NCI-H146 (cell line): ENCODE data around the gene LRRC32.

Experiments used
- DNase-seq: peaks from one replicate; lab custom pipeline; 2025; lab: John Stamatoyannopoulos, UW

The LRRC32 gene

DNA sequence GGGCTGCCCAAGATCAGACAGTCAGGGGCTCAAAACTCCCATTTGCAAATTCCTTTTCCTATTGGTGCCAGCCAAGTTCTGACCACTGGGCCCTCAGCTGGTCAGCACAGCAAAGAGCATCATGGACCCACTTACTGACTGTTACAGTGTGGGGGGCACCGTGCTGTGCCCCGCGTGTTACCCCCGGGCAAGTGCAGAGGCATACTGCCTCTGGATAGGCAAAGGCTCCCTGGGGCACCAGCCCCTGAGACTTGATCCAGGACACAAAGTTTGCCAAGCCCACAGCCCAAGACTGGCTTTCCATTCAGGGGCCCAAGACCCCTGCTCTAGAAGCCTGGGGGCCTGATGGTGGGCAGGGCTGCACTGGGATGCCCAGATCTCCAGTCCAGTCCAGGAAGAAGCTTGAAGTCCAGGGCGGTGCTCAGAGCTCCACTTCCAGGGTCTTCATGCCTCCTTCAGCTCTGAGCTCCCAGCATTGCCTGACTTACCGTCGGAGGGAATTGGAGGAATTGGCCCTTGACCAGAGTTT, 6.6 kb downstream of the LRRC32 start:
- no peak for DNase-seq

DNA sequence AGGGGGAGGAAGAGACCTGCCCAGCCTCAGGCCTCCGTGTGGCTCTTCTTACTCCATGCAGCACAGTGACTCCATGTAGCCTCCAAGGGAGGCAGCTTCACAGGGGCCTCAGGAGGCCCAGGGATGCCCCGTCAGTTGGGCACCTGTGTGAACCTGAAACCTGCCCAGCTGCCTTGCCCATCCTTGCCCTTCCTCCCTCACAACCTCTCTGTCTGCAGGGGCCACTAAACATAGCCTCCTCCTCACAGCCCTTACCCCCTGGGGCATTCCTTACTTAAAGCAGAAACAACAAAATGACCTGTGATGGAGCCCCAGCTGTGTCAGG, 7.1 kb downstream of the LRRC32 start:
- DNase-seq, result no peak

DNA sequence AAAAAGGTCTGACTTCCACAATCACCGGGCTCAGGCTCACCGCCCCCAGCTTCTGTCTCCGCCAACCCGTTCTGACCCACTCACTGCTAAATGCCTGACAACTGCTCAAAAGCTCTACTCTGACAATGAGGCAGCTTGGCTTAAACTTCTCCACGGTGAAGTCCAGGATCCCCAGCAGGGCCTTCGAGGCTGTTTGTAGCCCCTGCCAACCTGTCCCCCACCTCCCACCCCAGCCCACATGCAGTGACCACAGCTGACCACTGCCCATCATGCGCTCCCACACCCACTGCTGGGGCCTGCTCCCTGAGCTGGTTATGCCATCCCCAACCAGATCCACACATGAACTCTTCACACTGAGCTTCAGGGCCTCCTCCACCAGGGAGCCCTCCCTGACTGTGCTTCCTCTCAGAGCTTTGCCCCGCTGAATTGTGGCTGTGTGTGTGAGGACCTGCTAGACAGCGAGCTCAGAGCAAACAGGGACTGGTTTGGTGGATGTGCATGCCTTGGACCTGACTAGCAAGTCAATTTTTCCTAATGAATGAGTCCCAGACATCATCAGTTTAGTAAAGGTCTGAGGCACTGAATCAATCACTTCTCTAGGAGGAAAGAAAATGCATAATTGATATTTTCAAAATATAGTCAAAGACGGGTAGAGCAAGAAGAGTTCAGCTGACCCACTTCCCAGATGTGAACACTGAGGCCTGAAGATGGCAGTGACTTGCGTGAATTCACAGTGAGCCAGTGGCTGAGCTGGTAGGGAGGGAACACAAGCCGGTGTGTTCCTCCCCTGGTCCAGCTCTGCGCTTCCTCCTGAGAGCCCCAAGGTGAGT, 7.7 kb downstream of the LRRC32 start:
- DNase-seq, result no peak

DNA sequence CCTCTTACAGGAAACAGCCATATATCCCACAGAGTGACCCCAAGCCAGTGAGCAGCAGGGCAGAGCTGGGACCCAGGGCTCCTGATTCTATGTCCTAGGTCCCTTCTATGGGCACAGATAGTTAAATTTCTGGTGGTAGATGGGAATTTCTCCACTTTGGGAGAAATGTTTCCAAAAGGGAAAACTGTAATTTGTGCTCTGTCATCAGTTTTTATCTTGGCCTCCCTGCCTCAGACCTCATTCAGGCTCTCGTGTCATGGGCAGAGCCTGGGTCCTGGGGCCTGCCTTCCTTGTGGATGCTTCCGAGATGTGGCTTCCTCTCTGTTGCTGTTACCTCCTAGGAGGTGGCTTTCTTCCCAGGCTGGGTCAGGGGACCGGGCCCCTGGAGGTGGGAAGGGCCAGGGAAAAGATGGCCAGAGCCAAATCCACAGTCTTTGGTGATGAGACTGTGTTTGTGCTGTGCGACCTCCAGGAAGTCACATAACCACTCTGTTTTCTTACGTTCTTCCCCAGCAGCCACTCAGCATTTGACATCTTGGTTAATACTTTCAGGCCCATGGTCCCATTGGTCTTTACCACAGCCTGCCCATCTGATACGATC, 8.6 kb downstream of the LRRC32 start:
- DNase-seq, result no peak

DNA sequence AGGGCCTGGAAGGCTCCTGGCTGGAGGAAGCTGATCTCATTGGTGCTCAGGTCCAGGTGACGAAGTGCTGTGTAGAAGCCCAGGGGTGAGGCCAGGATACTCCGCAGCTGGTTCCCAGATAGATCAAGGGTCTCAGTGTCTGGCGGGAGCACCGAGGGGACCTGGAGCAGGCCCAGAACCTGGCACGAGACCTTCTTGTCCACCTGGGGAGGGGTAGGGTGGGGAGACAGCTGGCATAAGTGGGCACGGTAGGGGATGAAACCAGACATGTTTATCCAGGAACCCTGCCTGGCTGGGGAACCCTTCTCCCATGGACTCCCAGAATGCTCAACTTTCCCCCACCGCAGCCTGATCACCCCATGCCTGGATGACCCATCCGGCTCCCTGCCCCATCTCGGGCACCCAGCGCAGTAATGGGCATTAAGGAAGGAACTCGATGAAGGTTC, 9.2 kb downstream of the LRRC32 start:
- DNase-seq, result no peak

DNA sequence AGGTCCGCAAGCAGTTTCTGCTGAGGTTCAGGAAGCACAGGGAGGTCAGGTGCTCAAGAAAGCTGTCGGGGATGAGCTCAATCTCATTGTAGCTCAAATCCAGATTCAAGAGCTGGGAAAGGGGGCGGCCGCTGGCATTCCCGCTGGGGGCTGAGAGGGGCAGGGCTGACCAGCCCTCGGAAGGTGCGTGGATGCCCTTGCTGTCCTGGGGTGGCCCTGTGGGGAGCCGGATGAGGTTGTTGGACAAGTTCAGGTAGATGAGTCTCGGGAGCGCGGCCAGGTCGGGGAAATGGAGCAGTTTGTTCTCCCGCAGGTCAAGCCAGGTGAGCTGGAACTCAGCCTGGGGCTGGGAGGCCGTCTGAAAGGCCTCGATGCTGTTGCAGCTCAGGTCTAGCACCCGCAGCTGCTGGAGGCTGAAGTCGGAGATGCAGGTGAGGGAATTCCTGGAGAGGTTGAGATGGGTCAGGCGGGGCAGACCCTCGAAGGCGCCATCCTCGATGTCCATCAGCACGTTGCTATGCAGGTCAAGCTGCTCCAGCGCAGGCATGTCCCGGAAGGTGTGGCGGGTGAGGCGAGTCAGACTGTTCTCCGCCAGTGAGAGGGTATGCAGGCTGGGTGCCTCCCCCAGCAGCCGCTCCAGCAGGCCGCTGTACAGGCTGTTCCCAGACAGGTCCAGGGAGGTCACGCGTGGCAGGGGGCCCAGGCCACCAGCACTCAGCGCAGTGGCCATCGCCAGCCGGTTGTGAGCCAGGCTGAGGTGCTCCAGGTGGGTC, 9.8 kb downstream of the LRRC32 start:
- no peak for DNase-seq

DNA sequence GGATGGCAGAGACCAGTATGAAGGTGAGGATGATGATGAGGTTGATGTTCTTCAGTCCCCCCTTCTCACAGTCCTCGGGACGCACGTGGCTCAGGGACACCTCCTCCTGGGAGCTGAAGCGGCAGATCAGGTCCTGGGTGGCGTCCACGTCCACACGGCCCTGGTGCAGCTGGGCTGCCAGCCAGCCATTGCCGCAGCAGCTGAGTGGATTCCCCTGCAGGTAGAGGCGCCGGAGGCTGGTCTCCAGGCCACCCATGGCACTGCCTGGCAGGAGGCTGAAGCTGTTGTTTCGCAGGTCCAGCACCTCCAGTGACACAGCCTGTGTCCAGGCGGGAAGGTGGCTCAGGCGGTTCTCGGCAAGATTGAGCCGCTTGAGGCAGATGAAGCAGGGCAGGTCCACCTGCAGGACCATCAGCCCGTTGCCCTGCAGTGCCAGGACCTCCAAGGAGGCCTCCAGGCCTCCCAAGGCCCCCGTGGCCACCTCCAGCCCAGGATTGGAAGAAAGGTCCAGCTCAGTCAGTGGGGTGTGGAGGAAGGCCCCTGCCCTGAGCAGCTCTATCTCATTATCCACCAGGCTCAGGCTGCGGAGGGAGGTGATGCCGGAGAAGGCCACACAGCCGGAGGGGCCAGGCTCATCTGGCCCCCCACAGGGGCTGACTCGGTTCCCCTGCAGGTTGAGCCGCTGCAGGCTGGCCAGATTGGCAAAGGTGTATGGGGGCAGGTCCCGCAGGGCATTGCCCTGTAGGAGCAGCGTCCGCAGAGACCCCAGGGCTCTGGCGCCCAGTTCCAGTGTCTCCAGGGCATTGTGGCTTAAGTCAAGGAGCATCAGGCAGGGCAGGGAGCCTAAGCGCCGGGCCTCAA, 10.6 kb downstream of the LRRC32 start:
- no peak for DNase-seq

DNA sequence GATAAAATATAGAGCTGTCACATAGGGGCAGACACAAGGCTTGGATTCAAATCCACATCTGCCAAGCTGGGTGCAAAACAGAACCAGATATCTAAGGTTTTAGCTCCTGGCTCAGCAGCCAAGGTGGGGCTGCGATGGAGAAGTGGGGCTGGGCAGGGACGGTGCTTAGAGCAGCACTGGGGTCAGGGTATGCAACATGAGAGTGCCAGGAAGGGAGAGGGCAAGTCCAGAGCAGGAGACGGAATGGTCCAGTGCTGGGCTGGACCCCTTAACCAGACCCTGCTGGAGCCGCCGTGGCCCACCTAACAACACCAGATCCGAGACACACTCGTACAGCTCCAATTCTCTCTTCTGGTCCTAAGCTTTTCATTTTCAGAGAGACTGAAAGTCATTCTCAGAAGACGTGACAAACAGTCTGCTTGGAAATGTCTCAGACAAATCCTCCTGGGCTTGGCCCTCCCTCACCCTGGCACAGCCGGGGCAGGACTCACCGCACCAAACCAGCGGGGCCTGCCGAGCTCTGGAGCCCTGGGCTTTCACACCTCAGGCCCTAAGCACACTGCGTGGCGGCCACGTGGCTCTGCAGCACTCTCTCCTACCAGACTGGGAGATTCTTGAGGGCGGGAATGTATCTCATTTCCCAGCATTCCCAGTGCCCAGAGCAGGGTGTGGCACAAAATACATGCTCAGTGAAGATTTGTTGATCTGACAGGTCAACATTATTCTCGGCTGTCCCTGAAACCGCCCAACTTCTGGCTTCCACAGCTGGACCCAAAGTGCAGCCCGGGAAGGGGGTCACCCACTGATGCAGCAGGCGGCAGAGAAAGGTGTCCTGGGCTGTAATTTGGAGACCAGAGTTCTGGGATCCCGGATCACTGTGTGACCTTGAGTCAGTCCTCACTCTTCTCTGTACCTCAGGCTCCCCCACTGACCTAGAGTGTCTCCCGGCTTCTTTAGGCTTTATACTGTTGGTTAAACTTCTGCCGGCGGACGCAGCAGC, 11.6 kb downstream of the LRRC32 start:
- DNase-seq, result no peak

DNA sequence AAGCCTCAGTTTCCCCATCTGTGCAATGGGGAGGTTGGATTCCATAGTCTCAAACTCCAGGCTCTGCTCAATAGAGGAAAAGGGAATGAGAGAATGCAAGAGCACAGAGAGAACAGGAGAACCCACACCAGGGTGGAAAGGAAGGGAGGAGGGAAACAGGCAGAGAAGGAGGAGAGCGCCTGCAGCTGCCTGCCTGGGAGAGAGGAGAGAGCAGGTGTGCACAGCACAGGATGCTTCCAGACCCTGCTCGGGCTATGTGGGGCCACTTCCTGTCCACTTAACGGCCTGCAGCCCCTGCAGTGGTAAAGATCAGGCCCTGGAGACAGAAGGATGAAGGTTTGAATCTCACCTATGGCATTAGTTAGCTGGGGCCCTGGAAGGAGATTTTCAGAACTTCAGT, 12.3 kb downstream of the LRRC32 start:
- no peak for DNase-seq

DNA sequence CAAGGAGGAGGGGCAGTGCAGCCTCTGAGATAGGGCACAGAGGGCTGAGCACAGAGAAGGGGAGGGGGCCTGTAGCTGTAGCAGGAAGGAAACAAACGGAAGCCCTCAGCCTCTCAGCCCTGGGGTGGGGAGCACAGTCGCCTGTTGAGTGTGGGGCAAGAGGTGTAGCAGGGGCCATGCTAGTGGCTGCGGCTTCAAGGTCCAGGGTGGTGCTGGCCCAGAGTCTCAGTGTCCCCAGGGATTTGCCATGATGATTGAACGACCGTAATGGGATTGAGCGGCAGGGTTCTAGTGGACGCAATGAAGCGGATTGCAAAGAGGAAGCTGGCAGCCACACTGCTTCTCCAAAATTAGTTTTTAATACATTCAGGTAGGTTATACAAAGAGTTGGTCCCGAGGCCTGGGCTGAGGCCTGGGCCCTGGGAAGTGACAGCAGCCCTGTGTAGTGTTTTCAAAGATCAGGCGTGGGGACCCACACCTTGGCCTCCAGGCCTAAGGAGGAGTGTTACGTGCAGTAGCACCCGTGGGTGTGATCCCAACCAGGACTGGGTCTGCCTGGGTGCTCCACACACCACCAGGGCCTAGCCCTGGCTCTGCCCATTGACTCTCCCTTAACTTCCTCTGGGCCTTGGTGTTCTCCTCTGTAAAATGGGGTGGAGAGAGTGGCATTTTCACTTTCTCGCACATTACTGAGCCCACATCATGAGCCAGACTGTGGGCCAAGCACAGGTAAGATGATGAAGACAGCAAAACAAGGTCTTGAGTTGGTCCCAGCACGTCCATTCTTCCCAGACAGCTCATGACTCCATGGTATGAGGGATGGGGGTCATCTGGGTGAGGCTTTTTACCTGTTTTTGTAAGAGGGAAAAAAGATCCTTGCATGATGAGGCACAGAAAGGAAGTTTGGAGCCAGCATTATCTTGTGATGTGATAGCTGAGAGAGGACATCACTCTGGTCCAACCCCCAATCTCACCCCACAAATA, 13.1 kb downstream of the LRRC32 start:
- no peak for DNase-seq

DNA sequence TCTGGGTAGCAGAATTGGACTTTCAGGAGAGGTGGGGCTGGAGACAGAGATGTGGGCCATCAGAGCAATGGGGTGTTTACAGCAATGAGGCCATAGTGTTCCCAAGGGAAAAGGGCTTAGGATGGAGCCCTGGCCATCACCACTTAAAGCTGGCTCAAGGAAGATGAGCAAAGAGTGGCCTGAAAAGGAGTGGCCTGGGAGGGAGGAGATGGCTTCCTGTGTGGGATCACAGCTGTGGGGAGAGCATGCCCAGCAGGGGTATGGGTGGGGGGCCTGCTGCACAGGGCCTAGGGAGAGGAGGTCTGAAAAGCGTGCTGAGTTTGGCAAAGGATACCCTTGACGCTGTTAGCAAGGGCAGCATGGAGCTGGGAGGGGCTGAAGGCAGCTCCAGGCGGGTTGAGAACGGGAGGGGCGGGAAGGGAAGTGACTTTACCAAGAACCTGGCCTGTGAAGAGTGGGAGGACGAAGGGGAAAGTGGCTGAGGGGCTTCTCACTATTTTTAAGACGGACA, 13.9 kb downstream of the LRRC32 start:
- no peak for DNase-seq

DNA sequence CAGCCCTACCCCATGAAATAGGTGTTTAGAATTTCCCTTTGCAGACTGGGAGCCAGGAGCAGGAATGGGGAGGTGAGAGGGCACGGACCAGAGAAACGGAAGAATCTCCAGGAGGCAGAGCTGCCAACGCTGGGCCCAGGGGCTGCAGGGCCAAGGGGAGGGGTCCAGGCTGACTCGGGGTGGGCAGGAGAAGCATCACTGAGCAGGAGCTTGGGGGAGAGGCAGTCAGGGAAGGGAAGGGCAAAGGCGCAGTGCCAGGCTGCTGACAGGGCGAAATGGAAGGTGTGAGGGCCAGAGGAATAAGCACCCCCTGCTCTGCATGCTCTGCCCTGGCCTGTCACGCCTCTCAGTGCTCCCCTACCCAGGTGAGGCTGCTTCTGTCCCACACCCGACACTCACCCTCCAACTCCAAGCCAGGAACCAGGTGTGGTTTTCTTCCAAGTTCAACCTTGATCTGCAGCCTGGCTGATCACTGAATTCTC, 14.5 kb downstream of the LRRC32 start:
- no peak for DNase-seq

DNA sequence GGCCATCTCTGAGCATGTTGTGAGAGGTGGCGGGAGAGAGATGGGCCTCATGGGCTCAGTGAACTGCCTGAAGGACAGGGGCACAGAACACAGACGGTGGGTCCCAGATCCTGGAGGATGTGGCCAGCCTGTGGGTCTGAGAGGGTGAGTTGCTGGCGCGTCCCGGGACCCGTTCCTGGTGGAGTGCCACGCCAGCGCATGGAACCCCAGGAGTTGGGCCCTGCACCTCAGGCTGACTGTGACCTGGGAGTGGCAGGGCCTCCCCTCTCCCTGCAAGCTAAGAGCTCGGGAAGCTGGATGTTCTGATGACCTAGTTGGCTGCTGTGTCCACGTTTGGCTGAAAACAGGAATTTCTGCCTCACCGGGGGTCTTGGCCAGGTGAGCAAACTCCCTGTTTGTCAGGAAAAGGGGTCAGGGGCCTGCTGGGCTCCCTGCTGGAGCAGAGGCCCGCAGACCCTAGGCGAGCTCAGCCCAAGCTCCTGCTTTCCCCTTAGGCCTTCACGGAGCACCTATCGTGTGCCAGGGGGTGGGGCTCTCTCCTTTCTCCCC, 15.0 kb downstream of the LRRC32 start:
- peak; percentile 77 for DNase-seq

DNA sequence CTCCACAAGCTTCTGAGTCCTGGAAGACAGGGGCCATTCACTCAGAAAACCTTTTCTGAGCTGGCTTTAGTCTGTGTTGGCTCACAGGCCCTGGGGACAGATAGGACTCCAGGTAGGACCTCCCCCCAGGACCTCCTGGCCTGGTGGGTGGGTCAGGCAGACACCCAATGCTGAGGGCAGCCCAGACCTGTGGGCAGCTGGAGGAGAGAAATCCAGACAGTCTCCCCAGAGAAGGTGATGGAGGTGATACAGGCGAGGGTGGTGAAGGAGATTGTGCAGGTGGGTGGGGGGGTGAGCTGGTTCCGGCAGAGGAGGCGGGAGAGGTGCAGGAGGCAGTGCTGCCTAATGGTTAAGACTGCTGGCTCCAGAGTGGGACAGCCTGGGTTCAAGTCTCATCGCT, 15.6 kb downstream of the LRRC32 start:
- DNase-seq, result no peak

DNA sequence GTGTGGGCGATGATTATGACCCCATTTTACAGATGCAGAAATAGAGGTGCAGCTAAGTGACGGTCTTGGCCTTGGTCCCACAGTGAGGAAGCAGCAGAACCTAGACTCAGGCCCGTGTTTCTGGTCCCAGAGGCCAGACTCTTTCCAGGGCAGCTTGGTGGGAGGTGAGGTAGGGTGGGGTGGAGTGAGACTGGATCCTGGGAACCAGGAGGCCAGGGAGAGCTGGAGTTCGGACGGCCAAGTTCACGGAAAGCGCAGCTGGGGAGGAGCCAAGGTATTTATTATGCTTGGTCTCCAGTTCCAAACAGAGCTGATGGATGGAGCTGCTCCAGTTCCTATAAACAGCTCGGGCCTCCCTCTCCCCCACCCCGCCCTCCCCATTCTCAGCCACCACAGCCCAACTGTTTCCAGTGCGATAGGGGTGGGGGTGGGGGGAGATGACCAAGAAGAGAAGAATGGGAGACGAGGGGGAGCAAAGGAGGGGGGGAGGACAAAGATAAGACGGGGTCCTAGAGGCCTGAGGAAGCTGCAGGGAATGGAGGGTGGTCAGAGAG, 16.2 kb downstream of the LRRC32 start:
- DNase-seq, result no peak

DNA sequence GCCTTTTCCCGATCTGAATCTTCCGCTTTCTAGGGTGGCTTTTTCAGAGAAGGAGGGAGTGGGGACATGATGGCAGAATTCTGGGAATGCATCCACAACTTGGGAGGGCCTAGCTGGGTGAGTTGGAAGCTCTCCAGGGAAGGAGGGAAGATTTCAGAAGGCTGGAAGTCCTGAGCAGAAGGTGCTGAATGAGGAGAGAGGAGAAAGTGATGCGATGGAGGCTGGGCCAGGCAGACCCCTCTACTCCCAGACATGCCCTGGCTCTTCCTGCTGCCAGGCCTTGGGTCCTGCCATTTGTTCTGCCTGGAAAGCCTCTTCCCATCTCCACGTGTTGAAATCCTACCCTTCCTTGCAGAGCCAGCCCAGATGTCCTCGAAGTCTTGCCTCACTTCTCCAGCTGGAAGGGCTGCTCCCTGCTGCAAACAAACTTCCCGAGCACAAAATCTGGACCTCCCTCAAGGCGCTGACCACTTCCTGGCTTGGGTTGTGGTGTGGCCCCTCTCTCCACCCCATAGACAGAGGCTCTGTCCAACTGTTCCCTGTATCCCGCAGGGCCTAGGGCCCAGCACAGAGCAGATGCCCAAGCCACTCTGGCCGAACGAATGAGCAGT, 16.8 kb downstream of the LRRC32 start:
- no peak for DNase-seq

DNA sequence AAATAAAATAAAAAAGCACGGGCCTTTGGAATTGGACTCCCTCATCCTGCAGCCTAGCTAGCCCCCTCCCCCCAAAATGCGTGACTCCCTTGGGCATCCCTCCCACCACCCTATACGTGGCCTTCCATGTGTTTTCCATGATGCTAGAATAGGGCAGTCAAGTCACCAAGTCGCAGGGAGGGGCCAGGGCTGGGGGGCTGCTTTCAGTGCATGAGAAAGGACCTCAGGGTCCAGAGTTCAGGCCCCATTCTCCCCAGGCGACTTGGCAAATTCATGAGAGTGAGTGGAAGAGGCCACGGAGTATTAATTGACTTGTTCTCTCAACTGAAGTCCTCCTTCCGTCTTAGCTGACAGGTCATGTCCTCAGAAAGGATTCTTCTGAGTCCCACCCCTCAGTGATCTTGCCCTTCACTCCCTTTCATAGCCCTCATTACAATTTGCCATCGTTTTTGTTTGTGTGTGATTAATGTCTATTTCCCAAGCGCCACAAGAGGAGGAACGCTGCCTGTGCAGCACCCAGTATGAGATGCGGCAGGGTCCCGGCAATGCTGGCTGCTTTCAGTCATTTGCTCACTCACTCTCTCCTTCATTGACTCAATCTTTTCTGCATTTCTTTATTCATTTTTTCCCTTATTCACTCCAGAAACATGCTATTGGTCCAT, 17.4 kb downstream of the LRRC32 start:
- DNase-seq, result no peak
